ENCODE results near the gene ATP11B.

DNA sequence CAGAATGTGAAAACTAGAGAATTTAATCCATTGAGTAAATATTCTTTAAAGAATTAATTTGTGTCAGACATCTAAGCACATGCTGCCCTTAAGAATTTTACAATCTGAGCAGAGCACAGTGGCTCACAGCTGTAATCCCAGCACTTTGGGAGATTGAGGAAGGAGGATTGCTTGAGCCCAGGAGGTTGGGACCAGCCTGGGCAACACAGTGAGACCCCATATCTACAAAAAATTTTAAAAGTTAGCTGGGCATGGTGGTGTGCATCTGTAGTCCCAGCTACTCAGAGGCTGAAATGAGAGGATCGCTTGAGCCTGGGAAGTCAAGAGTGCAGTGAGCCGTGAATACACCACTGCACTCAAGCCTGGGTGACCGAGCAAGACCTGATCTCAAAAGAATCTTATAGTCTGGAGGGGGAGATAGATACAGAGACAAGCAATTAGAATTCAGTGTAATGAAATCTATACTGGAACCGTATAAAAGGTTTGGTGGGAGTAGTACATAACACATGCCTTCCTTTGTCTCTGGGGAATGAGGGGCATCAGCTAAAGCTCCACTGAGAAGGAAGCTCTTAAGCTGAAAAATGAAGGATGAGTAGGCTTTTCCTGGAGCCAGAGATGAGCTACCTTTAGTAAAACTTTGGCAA, 21.2 kb downstream of the ATP11B start:
- TF ChIP-seq ELK4 (IDR thresholded peaks at IDR 0.05; ENCODE audit: borderline replicate concordance, low read depth, low read length) (no peak), ZNF501 (tag by site-specific recombination; IDR thresholded peaks at IDR 0.05) (no peak), ZNF266 (tag by site-specific recombination; IDR thresholded peaks at IDR 0.05; ENCODE audit: low read depth) (no peak), CTCF (tag by site-specific recombination; IDR thresholded peaks at IDR 0.05) (no peak), ZNF600 (tag by site-specific recombination; IDR thresholded peaks at IDR 0.05) (no peak)

Measured in HEK293 (cell line).